Right lobe of liver (tissue), 4 donors: ENCODE measurements around the gene TLE1.

Experiments
- CTCF ChIP-seq, 4 donors: fragments of 200-600 bp in 3 of 4; fragments of 450-650 bp in 1 of 4; IDR thresholded peaks; one replicate each; pipeline versions ENCODE4 v1.5.1 to v1.8.0; 2016 to 2022; ENCODE audit warnings: antibody characterized with exemption in 4 of 4, mild to moderate bottlenecking in 2 of 4
- POLR2A ChIP-seq: fragments of 450-650 bp; IDR thresholded peaks from one replicate; pipeline ENCODE4 v1.6.1; 2017; ENCODE audit warnings: antibody characterized with exemption, mild to moderate bottlenecking
- donor health status: DM: no; HTN: no; CAD: no.
- donor health status: DM: no; HTN: no; CAD: no.
- donor health status: DM: no; HTN: yes; CAD: no.

- no peak for TF ChIP-seq CTCF (IDR thresholded peaks at IDR 0.05)
- TF ChIP-seq POLR2A = no peak
Measured at GRCh38 chr9:81669041-81669651, 20.2 kb downstream of the TLE1 start.
